ENCODE results near the gene TGFBR2. TPM values are rescaled to one million over a fixed set of nuclear protein-coding genes. Genes with fewer than 3 reads are reported as not detected.
"Not testable (repeated sequence)": the region's sequence is repeated elsewhere in the genome, so short reads cannot be mapped to it uniquely, and the experiment has no call there.

The TGFBR2 gene
- total and polyA plus RNA-seq, 2 experiments from 2014 or later, result 42.2 to 52.8 TPM

- H3K4me1 ChIP-seq (ENCODE audit: insufficient read depth), result peaks cover 3% of the 10 kb centered on the region
Observed at GRCh38 chr3:30622790-30623189, 16.4 kb downstream of the TGFBR2 start.

GRCh38 chr3:30623351-30623750 is 16.9 kb downstream of the TGFBR2 start:
- H3K4me1 ChIP-seq (ENCODE audit: insufficient read depth), result peaks cover 3% of the 10 kb centered on the region
- DNase-seq (ENCODE audit: low spot score), result no peak
- no peaks in the 10 kb centered on the region for H3K9me3 ChIP-seq (ENCODE audit: low read depth)
- H3K4me2 ChIP-seq, result no peak overlapping the region
- no peaks in the 10 kb centered on the region for H3K9me2 ChIP-seq (replicated peaks; ENCODE audit: insufficient read depth)
- peaks cover 4% of the 10 kb centered on the region for H4K20me1 ChIP-seq (ENCODE audit: insufficient read depth, poor library complexity, severe bottlenecking)
- H3K4me3 ChIP-seq, result no peak overlapping the region
- H3K36me3 ChIP-seq (replicated peaks; ENCODE audit: insufficient read depth, low read depth), result no peaks in the 10 kb centered on the region
- H3K79me2 ChIP-seq, result peaks cover 80% of the 10 kb centered on the region
- H3K27me3 ChIP-seq, result no peaks in the 10 kb centered on the region
- 97% methylated on average over 5 of the region's 5 CpGs for WGBS (ENCODE audit: low lambda C conversion rate, missing lambda C conversion rate)
- no peak overlapping the region for H3K27ac ChIP-seq
- no peak for TF ChIP-seq EZH2 (IDR thresholded peaks at IDR 0.05; ENCODE audit: borderline replicate concordance)
- TF ChIP-seq EZH2phosphoT487 (IDR thresholded peaks at IDR 0.05; ENCODE audit: low read depth, severe bottlenecking, unreplicated experiment), result no peak
- no peak for TF ChIP-seq CTCF (IDR thresholded peaks at IDR 0.05; ENCODE audit: poor library complexity)
- H2AFZ ChIP-seq, result no peak overlapping the region

More at GRCh38 chr3:30622790-30623189, 16.4 kb downstream of the TGFBR2 start:
- no peak for TF ChIP-seq EZH2phosphoT487 (IDR thresholded peaks at IDR 0.05; ENCODE audit: low read depth, severe bottlenecking, unreplicated experiment)
- no peak for TF ChIP-seq EZH2 (IDR thresholded peaks at IDR 0.05; ENCODE audit: borderline replicate concordance)
- no peak for TF ChIP-seq CTCF (IDR thresholded peaks at IDR 0.05; ENCODE audit: poor library complexity)
- Histone ChIP-seq H3K4me2 (no peak overlapping the region), H3K79me2 (peaks cover 80% of the 10 kb centered on the region), H3K9me2 (replicated peaks; ENCODE audit: insufficient read depth) (no peaks in the 10 kb centered on the region), H3K36me3 (replicated peaks; ENCODE audit: insufficient read depth, low read depth) (no peaks in the 10 kb centered on the region), H2AFZ (no peak overlapping the region), H3K9me3 (ENCODE audit: low read depth) (no peaks in the 10 kb centered on the region), H3K27ac (no peak overlapping the region), H4K20me1 (ENCODE audit: insufficient read depth, poor library complexity, severe bottlenecking) (peaks cover 4% of the 10 kb centered on the region), H3K27me3 (no peaks in the 10 kb centered on the region), H3K4me3 (no peak overlapping the region)
- 95% methylated on average over 3 of the region's 3 CpGs for WGBS (ENCODE audit: low lambda C conversion rate, missing lambda C conversion rate)
- no peak for DNase-seq (ENCODE audit: low spot score)

- H3K27ac ChIP-seq; H3K4me1 ChIP-seq (ENCODE audit: insufficient read depth); H3K27me3 ChIP-seq; H4K20me1 ChIP-seq (ENCODE audit: insufficient read depth, poor library complexity, severe bottlenecking); H3K9me3 ChIP-seq (ENCODE audit: low read depth); DNase-seq (ENCODE audit: low spot score); H3K36me3 ChIP-seq (replicated peaks; ENCODE audit: insufficient read depth, low read depth); H2AFZ ChIP-seq; H3K4me3 ChIP-seq; H3K9me2 ChIP-seq (replicated peaks; ENCODE audit: insufficient read depth); H3K4me2 ChIP-seq: not testable (repeated sequence)
- H3K79me2 ChIP-seq, result peaks cover 80% of the 10 kb centered on the region
- WGBS (ENCODE audit: low lambda C conversion rate, missing lambda C conversion rate), result 97% methylated on average over 6 of the region's 6 CpGs
Observed at GRCh38 chr3:30624480-30624879, 18.1 kb downstream of the TGFBR2 start.

GRCh38 chr3:30625541-30626438 is 19.4 kb downstream of the TGFBR2 start:
- Histone ChIP-seq H2AFZ (no peak overlapping the region), H3K9me2 (replicated peaks; ENCODE audit: insufficient read depth) (no peaks in the 10 kb centered on the region), H3K4me3 (no peak overlapping the region), H4K20me1 (ENCODE audit: insufficient read depth, poor library complexity, severe bottlenecking) (no peaks in the 10 kb centered on the region), H3K27me3 (no peaks in the 10 kb centered on the region), H3K4me1 (ENCODE audit: insufficient read depth) (peaks cover 3% of the 10 kb centered on the region), H3K36me3 (replicated peaks; ENCODE audit: insufficient read depth, low read depth) (no peaks in the 10 kb centered on the region), H3K4me2 (no peak overlapping the region), H3K9me3 (ENCODE audit: low read depth) (no peaks in the 10 kb centered on the region), H3K27ac (peak overlapping the region; percentile 64), H3K79me2 (peaks cover 81% of the 10 kb centered on the region)
- DNase-seq (ENCODE audit: low spot score), result peak; percentile 43
- TF ChIP-seq CTCF (IDR thresholded peaks at IDR 0.05; ENCODE audit: poor library complexity), result no peak
- WGBS (ENCODE audit: low lambda C conversion rate, missing lambda C conversion rate), result 71% methylated on average over 4 of the region's 4 CpGs
